ENCODE data around the gene TJP1. TPM values are rescaled to one million over a fixed set of nuclear protein-coding genes. Genes with fewer than 3 reads are reported as not detected.
A peak's percentile ranks its signal among the peaks of the same experiment; 100 is the strongest.

TJP1 gene
- total RNA-seq, 1 experiment from 2014 or later = 67.0 TPM

- Histone ChIP-seq H3F3A (ENCODE audit: low read length, unreplicated experiment) (peaks cover 5% of the 10 kb centered on the region), H3K9me2 (replicated peaks; ENCODE audit: low read length) (no peaks in the 10 kb centered on the region), H3K9me3 (ENCODE audit: low read length) (no peaks in the 10 kb centered on the region), H3K4me3 (ENCODE audit: low read length) (no peak overlapping the region), H3K27me3 (ENCODE audit: low read length) (no peaks in the 10 kb centered on the region), H3K79me2 (ENCODE audit: low read length) (no peaks in the 10 kb centered on the region), H3K9ac (ENCODE audit: low read length) (no peak overlapping the region), H3K36me3 (ENCODE audit: low read depth, low read length) (peaks cover 11% of the 10 kb centered on the region; the same call in 1 of the 2 replicates), H3K4me2 (ENCODE audit: low read length) (no peak overlapping the region), H4K20me1 (ENCODE audit: low read length) (peaks cover 4% of the 10 kb centered on the region), H2AFZ (ENCODE audit: low read length) (no peak overlapping the region), H3K4me1 (ENCODE audit: insufficient read depth, low read length) (no peaks in the 10 kb centered on the region), H3K27ac (ENCODE audit: low read length) (no peak overlapping the region)
- no TSS peak for BruUV-seq (replicated peaks)
- intact Hi-C loops (cut with micrococcal nuclease) = loop anchor here (1.0 to 2.0 kb wide), 4 partner anchors 71 to 282 kb away; no protein-coding TSS in a partner anchor
- ATAC-seq (peak; percentile 42; the same call in 1 of the 2 replicates), DNase-seq (peak; percentile 64)
- peak; percentile 71 for TF ChIP-seq CTCF (conservative IDR thresholded peaks at IDR 0.05; ENCODE audit: low read depth, low read length)
- TF ChIP-seq EZH2 (IDR thresholded peaks at IDR 0.05; ENCODE audit: low read length, unreplicated experiment) = no peak
- ChIA-PET POLR2A (ENCODE audit: unreplicated experiment) (interaction anchor here (0.8 to 1.0 kb wide), 2 partner anchors 173 to 178 kb away, joined by 4 read pairs; no protein-coding TSS in a partner anchor), CTCF (interaction anchor here (0.5 to 3.1 kb wide), 17 partner anchors 22 to 298 kb away, joined by 3 to 63 read pairs (median 3); no protein-coding TSS in a partner anchor)
Observed at GRCh38 chr15:29747837-29748417, 74.3 kb downstream of the TJP1 start.

- BruUV-seq (replicated peaks) = no TSS peak
- peaks cover 5% of the 10 kb centered on the region for H3F3A ChIP-seq (ENCODE audit: low read length, unreplicated experiment)
- H3K4me2 ChIP-seq (ENCODE audit: low read length) = no peak overlapping the region
- ChIA-PET POLR2A (ENCODE audit: unreplicated experiment) (no interaction called here), CTCF (no interaction called here)
- H3K27me3 ChIP-seq (ENCODE audit: low read length) = no peaks in the 10 kb centered on the region
- H3K9me2 ChIP-seq (replicated peaks; ENCODE audit: low read length) = no peaks in the 10 kb centered on the region
- H3K4me3 ChIP-seq (ENCODE audit: low read length) = no peak overlapping the region
- peaks cover 28% of the 10 kb centered on the region for H3K36me3 ChIP-seq (ENCODE audit: low read depth, low read length)
- no peak for TF ChIP-seq CTCF (conservative IDR thresholded peaks at IDR 0.05; ENCODE audit: low read depth, low read length)
- TF ChIP-seq EZH2 (IDR thresholded peaks at IDR 0.05; ENCODE audit: low read length, unreplicated experiment) = no peak
- peaks cover 4% of the 10 kb centered on the region for H4K20me1 ChIP-seq (ENCODE audit: low read length)
- no peaks in the 10 kb centered on the region for H3K4me1 ChIP-seq (ENCODE audit: insufficient read depth, low read length)
- no peaks in the 10 kb centered on the region for H3K9me3 ChIP-seq (ENCODE audit: low read length)
- ATAC-seq (no peak), DNase-seq (no peak)
- no peak overlapping the region for H2AFZ ChIP-seq (ENCODE audit: low read length)
- no peak overlapping the region for H3K27ac ChIP-seq (ENCODE audit: low read length)
- no peaks in the 10 kb centered on the region for H3K79me2 ChIP-seq (ENCODE audit: low read length)
- intact Hi-C loops (cut with micrococcal nuclease) = no loop called here
- H3K9ac ChIP-seq (ENCODE audit: low read length) = no peak overlapping the region
Observed at GRCh38 chr15:29743475-29743874, 78.8 kb downstream of the TJP1 start.

GRCh38 chr15:29740692-29741311 is 81.5 kb downstream of the TJP1 start:
- intact Hi-C loops (cut with micrococcal nuclease) = loop anchor here (1.0 kb wide), 1 partner anchor 73 kb away; no protein-coding TSS in a partner anchor
- no peaks in the 10 kb centered on the region for H3K27me3 ChIP-seq (ENCODE audit: low read length)
- peaks cover 37% of the 10 kb centered on the region for H3K36me3 ChIP-seq (ENCODE audit: low read depth, low read length)
- POLR2A ChIA-PET (ENCODE audit: unreplicated experiment) = interaction anchor here (0.6 kb wide), 1 partner anchor 81 kb away, joined by 6 read pairs; no protein-coding TSS in a partner anchor
- no peak overlapping the region for H3K27ac ChIP-seq (ENCODE audit: low read length)
- peak; percentile 37 for DNase-seq
- peak; percentile 61 for TF ChIP-seq CTCF (conservative IDR thresholded peaks at IDR 0.05; ENCODE audit: low read depth, low read length)
- TF ChIP-seq EZH2phosphoT487 (IDR thresholded peaks at IDR 0.05; ENCODE audit: borderline replicate concordance, low read length) = no peak
- H3F3A ChIP-seq (ENCODE audit: low read length, unreplicated experiment) = peaks cover 5% of the 10 kb centered on the region
- no peak overlapping the region for H3K9ac ChIP-seq (ENCODE audit: low read length)
- CTCF ChIA-PET = interaction anchor here (0.7 kb wide), 2 partner anchors 134 to 637 kb away, joined by 4 to 7 read pairs; no protein-coding TSS in a partner anchor
- H3K4me1 ChIP-seq (ENCODE audit: insufficient read depth, low read length) = peaks cover 20% of the 10 kb centered on the region
- H3K9me2 ChIP-seq (replicated peaks; ENCODE audit: low read length) = no peaks in the 10 kb centered on the region
- no peak overlapping the region for H3K4me2 ChIP-seq (ENCODE audit: low read length)
- no TSS peak for BruUV-seq (replicated peaks)
- H4K20me1 ChIP-seq (ENCODE audit: low read length) = no peaks in the 10 kb centered on the region
- no peak overlapping the region for H3K4me3 ChIP-seq (ENCODE audit: low read length)
- H2AFZ ChIP-seq (ENCODE audit: low read length) = no peak overlapping the region
- H3K9me3 ChIP-seq (ENCODE audit: low read length) = no peaks in the 10 kb centered on the region
- ATAC-seq = peak; percentile 61; the same call in 1 of the 2 replicates
- H3K79me2 ChIP-seq (ENCODE audit: low read length) = no peaks in the 10 kb centered on the region

Measured in PC-3 (cell line).